Esophagus (tissue), 2 donors: Measurements from ENCODE around the gene PRR5L. TPM values are rescaled to one million over a fixed set of nuclear protein-coding genes. Genes with fewer than 3 reads are reported as not detected.

ENCODE experiments used
- H3K27ac ChIP-seq, 2 donors: one replicate each; pipeline ENCODE4 v1.5.1; 2013; ENCODE audit warnings: low read depth in 2 of 2, mild to moderate bottlenecking in 2 of 2, inconsistent platforms in 1 of 2, low read length in 1 of 2, moderate library complexity in 1 of 2
- H3K27me3 ChIP-seq, 2 donors: one replicate each; pipeline ENCODE4 v1.6.1; 2013; ENCODE audit warnings: low read length in 2 of 2, control low read depth in 1 of 2, mild to moderate bottlenecking in 1 of 2; ENCODE audit not compliant: insufficient read depth in 2 of 2, control insufficient read depth in 1 of 2
- H3K36me3 ChIP-seq, 2 donors: one replicate each; pipeline ENCODE4 v1.6.1; 2013; ENCODE audit warnings: low read length in 1 of 2; ENCODE audit not compliant: control insufficient read depth in 2 of 2, insufficient read depth in 2 of 2
- H3K4me1 ChIP-seq, 2 donors: one replicate each; pipeline ENCODE4 v1.6.1; 2013; ENCODE audit warnings: low read length in 1 of 2; ENCODE audit not compliant: control insufficient read depth in 2 of 2, insufficient read depth in 2 of 2
- H3K4me3 ChIP-seq, 2 donors: one replicate each; pipeline ENCODE4 v1.5.1; 2013; ENCODE audit warnings: low read length in 2 of 2, mild to moderate bottlenecking in 2 of 2, low read depth in 1 of 2, moderate library complexity in 1 of 2
- H3K9me3 ChIP-seq, 2 donors: one replicate each; pipeline ENCODE4 v1.6.1; 2013; ENCODE audit warnings: mild to moderate bottlenecking in 2 of 2, low read depth in 1 of 2, low read length in 1 of 2, moderate library complexity in 1 of 2; ENCODE audit not compliant: control insufficient read depth in 2 of 2, insufficient read depth in 1 of 2
- whole genome bisulfite sequencing, 2 donors: extraction: QIAGEN DNeasy Blood & Tissue Kit; methylation state at CpG; one replicate each; pipeline ENCODE4 v1.1.7; 2013; 5-methylcytosine and 5-hydroxymethylcytosine counted together
- polyA plus RNA-seq, 2 donors: library from polyadenylated mRNA; stranded (reverse); fragments of 200-250 nt; gene quantifications; one replicate each; pipeline ENCODE4 v1.2.3, GENCODE V29; 2013
- donor health status: healthy with polysubstance abuse.
- donor health status: Bipolar disorder and iron deficiency.

PRR5L gene
- polyA plus RNA-seq, 2 donors = 1.1 to 1.3 TPM

DNA sequence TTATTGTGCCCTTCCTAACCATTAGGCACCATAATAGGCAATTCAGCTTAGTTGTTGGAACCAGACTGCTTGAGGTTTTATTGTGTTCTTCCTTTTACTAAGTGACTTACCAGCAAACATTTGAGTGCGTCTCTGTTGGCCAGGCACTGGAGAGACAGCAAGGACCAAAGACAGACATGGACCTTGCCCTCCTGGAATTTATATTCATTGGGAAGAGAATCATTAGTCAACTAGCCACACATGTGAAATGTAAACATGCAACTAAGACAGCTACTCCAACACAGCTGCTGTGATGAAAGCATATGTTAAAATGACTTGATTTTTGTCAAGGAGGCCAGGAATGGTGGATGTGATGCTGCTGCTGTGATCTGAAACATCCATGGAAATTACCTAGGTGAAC, 107.6 kb downstream of the PRR5L start:
- Histone ChIP-seq H3K36me3 (peaks cover 0 to 2% of the 10 kb centered on the region in 2 donors), H3K4me1 (no peaks in the 10 kb centered on the region), H3K9me3 (no peaks in the 10 kb centered on the region), H3K27me3 (no peaks in the 10 kb centered on the region), H3K4me3 (no peak overlapping the region), H3K27ac (no peak overlapping the region)
- WGBS, 2 donors = 90 to 96% methylated on average over 1 of the region's 1 CpG

DNA sequence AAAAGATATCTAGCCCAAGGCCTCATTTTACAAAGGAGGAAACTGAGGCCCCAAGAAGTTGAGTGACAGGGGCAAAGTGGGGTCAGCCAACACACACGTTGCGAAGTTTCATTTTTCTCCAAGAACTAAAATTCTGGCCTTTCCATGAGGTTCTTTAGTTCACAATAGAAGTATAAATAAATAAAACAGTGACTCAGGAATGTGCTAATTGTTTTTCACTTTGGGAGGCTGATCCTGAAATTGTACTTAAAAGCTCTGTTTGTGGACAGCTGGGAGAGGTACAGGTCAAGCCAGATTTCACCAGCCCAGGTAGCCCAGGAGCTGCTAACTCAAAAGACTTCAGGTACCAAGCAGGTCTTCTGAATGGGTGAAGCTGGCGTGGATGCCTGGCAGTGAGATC, 108.7 kb downstream of the PRR5L start:
- Histone ChIP-seq H3K27ac (no peak overlapping the region), H3K4me3 (no peak overlapping the region), H3K9me3 (no peaks in the 10 kb centered on the region), H3K36me3 (peaks cover 0 to 2% of the 10 kb centered on the region in 2 donors), H3K27me3 (no peaks in the 10 kb centered on the region), H3K4me1 (no peaks in the 10 kb centered on the region)
- WGBS, 2 donors = 74 to 80% methylated on average over 3 of the region's 3 CpGs

DNA sequence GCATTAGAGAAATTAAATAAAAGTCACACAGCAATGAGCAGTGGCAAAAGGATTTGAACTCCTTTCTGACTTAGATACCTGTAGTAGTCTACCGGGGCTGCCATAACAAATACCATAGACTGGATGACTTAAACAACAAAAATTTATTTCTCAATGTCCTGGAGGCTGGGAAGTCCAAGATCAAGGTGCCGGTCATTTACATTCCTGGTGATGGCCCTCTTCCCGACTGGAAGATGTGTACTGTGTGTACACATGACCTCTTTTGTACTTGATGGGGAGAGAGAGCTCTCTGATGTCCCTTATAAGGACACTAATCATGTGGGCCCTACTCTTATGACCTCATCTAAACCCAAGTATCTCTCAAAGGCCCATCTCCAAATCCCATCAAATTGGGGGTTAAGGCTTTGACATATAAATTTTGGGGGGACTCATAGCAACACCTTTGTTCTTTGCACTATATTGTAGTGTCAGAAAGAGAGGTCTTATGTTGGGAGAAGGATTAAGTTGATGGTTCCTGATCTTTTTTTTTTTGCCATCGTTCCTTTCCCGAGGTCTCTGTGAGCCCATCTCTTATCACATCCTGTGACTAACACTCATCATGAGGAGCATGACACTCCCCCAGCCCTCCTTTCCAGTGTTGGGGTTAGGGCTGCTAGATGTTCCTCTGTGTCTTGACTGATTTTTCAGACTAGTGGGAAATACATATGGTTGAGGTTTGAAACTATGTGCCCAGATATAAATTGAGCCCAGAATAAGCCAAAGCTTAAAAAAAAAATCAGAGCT, 109.7 kb downstream of the PRR5L start:
- no peaks in the 10 kb centered on the region for H3K27me3 ChIP-seq
- no peaks in the 10 kb centered on the region for H3K9me3 ChIP-seq
- no peaks in the 10 kb centered on the region for H3K4me1 ChIP-seq
- no peak overlapping the region for H3K27ac ChIP-seq
- peaks cover 0 to 2% of the 10 kb centered on the region in 2 donors for H3K36me3 ChIP-seq
- H3K4me3 ChIP-seq = no peak overlapping the region
- 78 to 87% methylated on average over 5 of the region's 5 CpGs for WGBS, 2 donors

DNA sequence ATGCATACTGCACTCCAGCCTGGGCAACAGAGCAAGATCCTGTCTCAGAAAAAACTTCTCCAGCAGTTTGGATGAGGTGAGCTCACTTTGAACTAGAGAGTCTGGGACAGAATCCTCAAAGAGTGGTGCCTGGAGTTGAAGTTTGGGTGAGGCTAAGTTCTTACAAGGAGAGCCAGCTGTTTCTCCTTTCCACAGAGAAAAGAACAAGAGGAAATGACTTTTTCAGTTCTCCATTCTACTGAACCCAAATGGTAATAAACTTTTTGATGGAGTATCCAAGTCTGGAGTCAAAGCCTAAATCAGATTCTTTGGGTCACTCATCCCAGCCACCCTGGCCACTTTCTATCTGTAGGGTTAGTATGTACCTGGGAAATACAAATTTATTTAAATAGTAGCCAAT, 111.3 kb downstream of the PRR5L start:
- Histone ChIP-seq H3K27me3 (no peaks in the 10 kb centered on the region), H3K4me1 (no peaks in the 10 kb centered on the region)

DNA sequence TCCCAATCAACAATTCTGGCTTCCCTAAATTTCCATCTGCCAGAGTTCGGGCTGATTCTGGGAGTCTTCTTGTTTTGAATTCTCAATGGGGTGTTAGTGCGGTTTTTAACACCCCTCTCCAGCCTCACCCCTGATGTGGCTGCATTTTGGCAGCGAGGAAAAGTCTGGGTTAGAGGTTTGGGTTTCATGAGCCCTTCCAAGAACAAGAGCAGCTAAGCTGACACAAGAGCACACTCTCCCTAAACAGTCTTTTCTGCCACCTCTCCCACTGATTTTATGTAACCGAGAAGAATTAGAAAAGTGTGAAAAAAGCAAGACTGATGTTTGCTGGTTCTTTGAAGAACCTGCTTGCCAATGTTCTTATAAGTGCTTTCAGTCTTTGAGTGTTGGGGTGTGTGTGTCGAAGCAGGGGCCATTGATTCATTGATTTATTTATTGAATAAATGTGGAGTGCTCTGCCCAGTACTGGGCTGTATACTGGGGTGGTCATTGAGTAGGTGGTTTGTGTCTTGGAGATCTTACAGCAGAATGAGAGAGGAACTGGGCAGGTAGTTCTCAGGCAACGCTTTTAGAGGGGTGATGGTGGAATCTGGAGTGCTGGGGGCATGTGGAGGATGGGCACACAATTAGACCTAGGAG, 112.5 kb downstream of the PRR5L start:
- no peak overlapping the region for H3K27ac ChIP-seq
- H3K4me1 ChIP-seq = no peaks in the 10 kb centered on the region
- no peaks in the 10 kb centered on the region for H3K9me3 ChIP-seq
- no peaks in the 10 kb centered on the region for H3K36me3 ChIP-seq
- 72 to 77% methylated on average over 6 of the region's 6 CpGs for WGBS, 2 donors
- H3K4me3 ChIP-seq = no peak overlapping the region
- H3K27me3 ChIP-seq = no peaks in the 10 kb centered on the region

More for the DNA sequence above, 111.3 kb downstream of the PRR5L start:
- no peak overlapping the region for H3K4me3 ChIP-seq
- no peak overlapping the region for H3K27ac ChIP-seq
- H3K9me3 ChIP-seq = no peaks in the 10 kb centered on the region
- no peaks in the 10 kb centered on the region for H3K36me3 ChIP-seq

DNA sequence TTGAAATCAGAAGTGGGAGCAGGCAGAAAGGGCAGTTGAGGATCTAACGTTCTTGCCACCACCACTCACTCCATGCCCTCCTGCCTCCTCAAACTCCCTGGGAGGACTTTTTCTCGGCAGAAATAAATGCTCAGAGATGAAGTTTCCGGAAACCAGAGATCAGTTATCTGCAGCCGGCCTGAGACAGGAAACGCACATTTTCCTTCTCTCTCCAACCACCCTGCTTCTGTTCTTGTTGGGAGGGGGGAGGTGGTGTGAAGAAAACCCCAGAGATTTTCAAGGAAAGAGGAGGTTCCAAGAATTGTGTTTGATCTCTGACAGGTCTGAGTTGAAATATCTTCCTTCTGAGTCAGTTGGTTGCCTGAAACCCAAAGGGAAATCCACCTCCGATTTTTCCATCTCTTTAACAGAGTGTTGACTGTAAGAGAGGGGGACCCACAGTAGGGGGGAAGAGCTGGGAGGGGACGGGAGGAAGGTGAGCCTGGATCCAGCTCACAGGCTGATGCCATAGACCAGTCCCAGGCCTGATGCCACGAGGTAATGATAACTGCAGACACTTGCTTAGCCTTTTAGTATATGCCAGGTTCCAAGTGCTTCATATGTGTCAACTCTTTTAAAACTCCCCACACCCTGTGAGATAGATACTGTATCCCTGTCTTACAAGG, 113.2 kb downstream of the PRR5L start:
- Histone ChIP-seq H3K27me3 (no peaks in the 10 kb centered on the region), H3K36me3 (no peaks in the 10 kb centered on the region), H3K27ac (peak overlapping the region in 1 of 2 donors; percentile 36), H3K9me3 (no peaks in the 10 kb centered on the region), H3K4me1 (no peaks in the 10 kb centered on the region), H3K4me3 (no peak overlapping the region)
- WGBS, 2 donors = 58 to 60% methylated on average over 8 of the region's 8 CpGs

DNA sequence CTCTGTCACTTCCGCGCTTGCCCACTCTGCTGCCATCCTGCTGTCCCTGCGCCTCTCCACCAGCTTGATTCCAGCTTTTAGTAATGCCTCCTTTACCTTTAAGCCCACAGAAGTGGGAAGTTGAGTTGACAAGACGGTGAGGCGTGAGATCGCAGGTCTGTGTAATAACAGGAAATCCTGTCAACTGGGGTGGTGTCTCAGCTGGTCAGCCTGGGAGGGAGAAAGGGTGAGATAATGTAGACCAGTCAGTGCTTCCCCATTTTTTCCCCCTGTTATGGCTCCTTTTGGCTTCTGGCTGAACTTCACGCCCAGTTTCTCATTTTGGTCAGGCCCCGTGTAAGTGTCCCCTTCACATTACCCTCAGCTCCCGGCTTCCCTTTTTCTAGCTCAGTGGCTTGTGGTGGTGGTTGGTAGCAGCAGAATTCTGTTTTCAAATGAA, 115.1 kb downstream of the PRR5L start:
- no peaks in the 10 kb centered on the region for H3K4me1 ChIP-seq
- no peak overlapping the region for H3K4me3 ChIP-seq
- 76 to 80% methylated on average over 9 of the region's 9 CpGs for WGBS, 2 donors
- H3K36me3 ChIP-seq = no peaks in the 10 kb centered on the region
- no peaks in the 10 kb centered on the region for H3K27me3 ChIP-seq
- no peaks in the 10 kb centered on the region for H3K9me3 ChIP-seq
- H3K27ac ChIP-seq = peak overlapping the region in 1 of 2 donors; percentile 49

DNA sequence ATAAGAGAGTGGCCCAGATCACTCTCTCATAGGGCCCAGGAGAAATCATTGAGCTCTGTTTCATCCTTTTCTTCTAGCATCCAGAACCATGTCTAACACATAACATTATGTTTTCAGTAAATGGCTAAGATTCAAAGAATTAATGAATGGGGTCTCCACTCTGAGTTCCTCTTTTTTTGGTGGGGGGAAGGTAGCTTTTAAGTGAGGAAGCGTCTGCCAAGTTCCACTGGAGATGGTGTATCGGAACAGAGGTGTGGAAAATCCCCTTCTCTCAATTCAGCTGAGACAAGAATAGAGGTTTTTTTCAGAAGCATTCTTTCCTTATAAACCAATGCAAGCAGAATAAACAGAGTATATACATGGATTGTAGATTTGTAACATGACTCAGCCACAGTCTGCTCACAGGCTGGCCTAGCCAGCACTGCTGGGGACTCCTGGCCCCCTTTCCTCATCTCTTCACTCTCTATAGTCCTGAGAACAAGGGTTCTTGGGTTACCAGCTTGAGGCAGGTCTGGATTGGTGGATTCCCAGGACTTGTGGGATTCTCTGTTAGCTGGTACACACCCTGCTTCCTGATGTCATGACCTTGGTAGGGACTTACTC, 116.8 kb downstream of the PRR5L start:
- Histone ChIP-seq H3K36me3 (no peaks in the 10 kb centered on the region), H3K4me1 (no peaks in the 10 kb centered on the region), H3K27ac (no peak overlapping the region), H3K4me3 (no peak overlapping the region), H3K9me3 (no peaks in the 10 kb centered on the region), H3K27me3 (no peaks in the 10 kb centered on the region)
- WGBS, 2 donors = 78 to 87% methylated on average over 2 of the region's 2 CpGs

DNA sequence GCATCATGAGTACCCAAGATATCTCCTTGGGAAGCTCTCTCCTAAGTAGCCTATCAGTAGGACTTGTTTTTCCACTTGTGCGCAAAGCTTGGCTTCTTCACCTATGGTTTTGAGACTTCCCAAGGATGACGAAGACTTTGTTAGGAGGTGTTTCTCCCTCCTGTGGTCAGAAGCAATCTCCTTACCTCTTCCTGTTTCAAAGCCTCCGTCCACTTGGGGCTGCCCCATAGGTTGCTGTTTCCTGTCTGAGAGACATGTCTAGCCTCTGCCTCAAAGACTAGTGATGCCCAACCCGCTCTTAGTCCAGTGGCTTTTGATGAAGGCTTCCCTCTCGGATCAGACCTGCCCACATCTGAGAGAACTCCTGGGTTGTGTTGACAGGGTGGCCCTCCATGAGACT, 121.1 kb downstream of the PRR5L start:
- 82 to 83% methylated on average over 5 of the region's 5 CpGs for WGBS, 2 donors
- Histone ChIP-seq H3K27ac (no peak overlapping the region), H3K9me3 (no peaks in the 10 kb centered on the region), H3K36me3 (peaks cover 0 to 2% of the 10 kb centered on the region in 2 donors), H3K4me3 (no peak overlapping the region), H3K4me1 (no peaks in the 10 kb centered on the region), H3K27me3 (no peaks in the 10 kb centered on the region)
